Transverse colon (tissue), 4 donors: ENCODE data around the gene EVI2A.

Source experiments
- POLR2A ChIP-seq: fragments of 450-650 bp; IDR thresholded peaks from one replicate; pipeline ENCODE4 v1.6.1; 2016; ENCODE audit warnings: antibody characterized with exemption, mild to moderate bottlenecking, moderate library complexity
- POLR2AphosphoS5 ChIP-seq, 3 donors: sonication (generic); formaldehyde crosslinking; IDR thresholded peaks; one replicate each; pipeline ENCODE4 v1.6.1; 2016; ENCODE audit warnings: antibody characterized with exemption in 3 of 3
- TF ChIP-seq, protein P1 (sequence below), 5 experiments: fragments of 200-600 bp in 3 of 5; fragments of 450-650 bp in 2 of 5; sonication (generic) in 3 of 5; IDR thresholded peaks; 1 replicate in 2 of 5; 2 replicates in 3 of 5; pipeline ENCODE4 v1.5.1; 2016 to 2017; ENCODE audit warnings: antibody characterized with exemption in 5 of 5, inconsistent platforms in 3 of 5, mild to moderate bottlenecking in 2 of 5, moderate library complexity in 1 of 5

DNA sequence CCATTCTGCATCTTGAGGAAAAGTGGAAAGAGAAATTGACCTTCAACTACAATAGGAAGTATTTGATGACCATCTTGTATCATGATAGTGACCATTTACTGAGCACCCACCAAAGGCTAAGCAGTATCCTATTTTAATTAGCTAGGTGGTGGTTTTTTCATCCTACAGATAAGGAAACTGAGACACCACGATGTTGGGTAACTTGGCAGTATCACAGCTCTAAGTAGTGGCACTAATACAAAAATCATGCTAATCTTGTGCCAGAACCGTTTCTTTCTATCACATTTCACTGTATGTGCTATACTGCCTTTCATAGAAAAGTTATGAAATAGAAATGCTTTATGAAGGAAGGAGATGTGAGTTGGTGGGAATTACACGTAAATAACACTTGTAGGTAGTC lies 9.9 kb downstream of the EVI2A start:
- TF ChIP-seq, protein P1, sequence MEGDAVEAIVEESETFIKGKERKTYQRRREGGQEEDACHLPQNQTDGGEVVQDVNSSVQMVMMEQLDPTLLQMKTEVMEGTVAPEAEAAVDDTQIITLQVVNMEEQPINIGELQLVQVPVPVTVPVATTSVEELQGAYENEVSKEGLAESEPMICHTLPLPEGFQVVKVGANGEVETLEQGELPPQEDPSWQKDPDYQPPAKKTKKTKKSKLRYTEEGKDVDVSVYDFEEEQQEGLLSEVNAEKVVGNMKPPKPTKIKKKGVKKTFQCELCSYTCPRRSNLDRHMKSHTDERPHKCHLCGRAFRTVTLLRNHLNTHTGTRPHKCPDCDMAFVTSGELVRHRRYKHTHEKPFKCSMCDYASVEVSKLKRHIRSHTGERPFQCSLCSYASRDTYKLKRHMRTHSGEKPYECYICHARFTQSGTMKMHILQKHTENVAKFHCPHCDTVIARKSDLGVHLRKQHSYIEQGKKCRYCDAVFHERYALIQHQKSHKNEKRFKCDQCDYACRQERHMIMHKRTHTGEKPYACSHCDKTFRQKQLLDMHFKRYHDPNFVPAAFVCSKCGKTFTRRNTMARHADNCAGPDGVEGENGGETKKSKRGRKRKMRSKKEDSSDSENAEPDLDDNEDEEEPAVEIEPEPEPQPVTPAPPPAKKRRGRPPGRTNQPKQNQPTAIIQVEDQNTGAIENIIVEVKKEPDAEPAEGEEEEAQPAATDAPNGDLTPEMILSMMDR (IDR thresholded peaks at IDR 0.05) = no peak
- no peak for TF ChIP-seq POLR2A
- TF ChIP-seq POLR2AphosphoS5 (IDR thresholded peaks at IDR 0.05) = no peak
